ENCODE results near the gene CCL4.

DNA sequence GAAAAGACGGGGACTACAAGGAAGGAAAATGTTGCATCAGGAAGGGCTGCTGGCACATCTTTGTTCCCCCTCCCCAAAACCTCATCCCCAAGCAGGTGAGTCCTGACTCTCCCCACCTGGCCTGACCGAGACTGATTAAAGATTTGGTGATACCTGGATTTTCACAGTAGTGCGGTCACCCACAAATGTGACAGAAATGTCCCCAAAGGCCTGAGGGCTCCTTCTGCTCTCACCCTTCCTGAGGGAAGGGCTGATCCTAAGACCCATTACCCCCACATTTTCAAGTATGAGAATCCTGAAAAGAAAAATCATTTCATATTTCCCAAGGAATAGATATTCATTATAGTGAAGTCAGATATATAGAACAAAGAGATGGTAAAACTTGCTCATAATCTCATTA lies 44.0 kb downstream of the CCL4 start:
- TF ChIP-seq, protein P1, sequence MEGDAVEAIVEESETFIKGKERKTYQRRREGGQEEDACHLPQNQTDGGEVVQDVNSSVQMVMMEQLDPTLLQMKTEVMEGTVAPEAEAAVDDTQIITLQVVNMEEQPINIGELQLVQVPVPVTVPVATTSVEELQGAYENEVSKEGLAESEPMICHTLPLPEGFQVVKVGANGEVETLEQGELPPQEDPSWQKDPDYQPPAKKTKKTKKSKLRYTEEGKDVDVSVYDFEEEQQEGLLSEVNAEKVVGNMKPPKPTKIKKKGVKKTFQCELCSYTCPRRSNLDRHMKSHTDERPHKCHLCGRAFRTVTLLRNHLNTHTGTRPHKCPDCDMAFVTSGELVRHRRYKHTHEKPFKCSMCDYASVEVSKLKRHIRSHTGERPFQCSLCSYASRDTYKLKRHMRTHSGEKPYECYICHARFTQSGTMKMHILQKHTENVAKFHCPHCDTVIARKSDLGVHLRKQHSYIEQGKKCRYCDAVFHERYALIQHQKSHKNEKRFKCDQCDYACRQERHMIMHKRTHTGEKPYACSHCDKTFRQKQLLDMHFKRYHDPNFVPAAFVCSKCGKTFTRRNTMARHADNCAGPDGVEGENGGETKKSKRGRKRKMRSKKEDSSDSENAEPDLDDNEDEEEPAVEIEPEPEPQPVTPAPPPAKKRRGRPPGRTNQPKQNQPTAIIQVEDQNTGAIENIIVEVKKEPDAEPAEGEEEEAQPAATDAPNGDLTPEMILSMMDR (IDR thresholded peaks at IDR 0.05), result no peak
- TF ChIP-seq POLR2A (IDR thresholded peaks at IDR 0.05), result no peak

Data from uterus (tissue), 2 donors.